CD4-positive, alpha-beta T cell (primary cell): Measurements from ENCODE around the gene MYH2. TPM values are rescaled to one million over a fixed set of nuclear protein-coding genes. Genes with fewer than 3 reads are reported as not detected.

Experiments used
- ATAC-seq: fragments of 200-7000 bp; cut with Tn5 transposase; one replicate; pipeline ENCODE4 v1.10.0; 2022; ENCODE audit warnings: mild to moderate bottlenecking; ENCODE audit not compliant: poor library complexity
- CTCF ChIA-PET: fragments of 350-600 bp; sonication (Branson Sonifier 250); formaldehyde crosslinking; loops from one replicate; lab custom pipeline; 2021; ENCODE audit warnings: antibody characterized with exemption, inconsistent platforms; lab: Charles Lee
- POLR2A ChIA-PET: fragments of 350-600 bp; sonication (Branson Sonifier 250); formaldehyde crosslinking; loops from one replicate; lab custom pipeline; 2021; ENCODE audit warnings: antibody characterized with exemption, inconsistent platforms; lab: Charles Lee
- DNase-seq, 14 experiments: peaks; one replicate each; pipeline ENCODE4 v3.0.0-alpha.2; 2013 to 2020; ENCODE audit warnings: mixed read lengths in 2 of 14
- H3K27ac ChIP-seq, 2 donors: one replicate each; pipeline versions ENCODE4 v1.5.1 to v1.7.0; 2013; ENCODE audit warnings: low read length in 2 of 2, low read depth in 1 of 2, mild to moderate bottlenecking in 1 of 2
- H3K27me3 ChIP-seq, 2 experiments: 1 replicate in 1 of 2; 2 replicates in 1 of 2; pipeline versions ENCODE4 v1.6.1 to v1.7.0; 2013; ENCODE audit warnings: low read length in 2 of 2, control low read depth in 1 of 2, mild to moderate bottlenecking in 1 of 2, moderate library complexity in 1 of 2; ENCODE audit not compliant: insufficient read depth in 2 of 2, control insufficient read depth in 1 of 2
- H3K36me3 ChIP-seq: one replicate; pipeline ENCODE4 v1.6.1; 2013; ENCODE audit warnings: low read length, control low read depth; ENCODE audit not compliant: insufficient read depth
- H3K4me1 ChIP-seq: one replicate; pipeline ENCODE4 v1.6.1; 2013; ENCODE audit warnings: low read length, control low read depth; ENCODE audit not compliant: insufficient read depth
- H3K4me3 ChIP-seq: one replicate; pipeline ENCODE4 v1.5.1; 2013; ENCODE audit warnings: mild to moderate bottlenecking, low read length, moderate library complexity
- H3K9me3 ChIP-seq, 2 experiments: 1 replicate in 1 of 2; 2 replicates in 1 of 2; pipeline versions ENCODE4 v1.6.1 to v1.7.0; 2013; ENCODE audit warnings: low read length in 2 of 2, mild to moderate bottlenecking in 2 of 2, control low read depth in 1 of 2, moderate library complexity in 1 of 2; ENCODE audit not compliant: control insufficient read depth in 1 of 2, insufficient read depth in 1 of 2
- H3K27ac Mint-ChIP-seq: one replicate; pipeline ENCODE4 v1.8.0; 2020; ENCODE audit warnings: mixed read lengths
- H3K27me3 Mint-ChIP-seq: one replicate; pipeline ENCODE4 v1.8.0; 2021; ENCODE audit warnings: mixed read lengths
- H3K36me3 Mint-ChIP-seq: one replicate; pipeline ENCODE4 v1.8.0; 2021; ENCODE audit warnings: low read depth, mixed read lengths
- H3K4me1 Mint-ChIP-seq: one replicate; pipeline ENCODE4 v1.8.0; 2021; ENCODE audit warnings: low read depth, mixed read lengths
- H3K4me3 Mint-ChIP-seq: one replicate; pipeline ENCODE4 v1.8.0; 2020; ENCODE audit warnings: mild to moderate bottlenecking, mixed read lengths
- H3K9me3 Mint-ChIP-seq: one replicate; pipeline ENCODE4 v1.8.0; 2020; ENCODE audit warnings: mixed read lengths
- intact Hi-C, 2 experiments: fragments of 100-400 bp; cut with DNase I in 1 of 2; cut with micrococcal nuclease in 1 of 2; formaldehyde crosslinking; loops; one replicate each; pipeline versions ENCODE4 v1.15.1 to v1.9.0; 2023 to 2025; cut with DNase I, micrococcal nuclease
- total RNA-seq, 174 experiments: library from RNA in 2 of 174; stranded (reverse) in 2 of 174; gene quantifications; one replicate each; pipeline ENCODE4 v1.2.3 and lab custom pipeline; 2021 to 2026
- TF ChIP-seq, protein P1 (sequence below): fragments of 200-600 bp; IDR thresholded peaks from one replicate; pipeline ENCODE4 v1.8.0; 2022; ENCODE audit warnings: antibody characterized with exemption, mild to moderate bottlenecking

The MYH2 gene
- total RNA-seq, 2 experiments from 2014 or later: not detected

DNA sequence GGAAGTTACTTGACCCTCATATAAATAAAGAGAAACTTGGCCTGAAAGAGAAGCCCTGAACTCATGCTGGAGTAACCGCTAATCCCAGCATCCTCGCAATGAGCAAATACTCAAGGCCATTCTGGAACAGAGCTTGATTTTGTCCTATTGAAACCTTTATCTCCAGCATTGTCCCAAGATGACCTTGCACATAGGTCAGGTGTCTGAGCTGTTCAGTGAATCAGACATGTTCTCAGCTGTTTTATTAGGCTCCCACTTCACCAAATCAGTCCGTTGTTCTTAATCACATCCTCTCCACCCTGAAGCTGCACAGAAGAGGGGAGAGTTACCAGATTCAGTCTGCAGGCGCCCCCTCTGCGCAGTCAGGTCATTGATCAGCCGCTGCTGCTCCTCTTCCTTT is 22.0 kb downstream of the MYH2 start:
- no peaks in the 10 kb centered on the region for H3K4me1 ChIP-seq

DNA sequence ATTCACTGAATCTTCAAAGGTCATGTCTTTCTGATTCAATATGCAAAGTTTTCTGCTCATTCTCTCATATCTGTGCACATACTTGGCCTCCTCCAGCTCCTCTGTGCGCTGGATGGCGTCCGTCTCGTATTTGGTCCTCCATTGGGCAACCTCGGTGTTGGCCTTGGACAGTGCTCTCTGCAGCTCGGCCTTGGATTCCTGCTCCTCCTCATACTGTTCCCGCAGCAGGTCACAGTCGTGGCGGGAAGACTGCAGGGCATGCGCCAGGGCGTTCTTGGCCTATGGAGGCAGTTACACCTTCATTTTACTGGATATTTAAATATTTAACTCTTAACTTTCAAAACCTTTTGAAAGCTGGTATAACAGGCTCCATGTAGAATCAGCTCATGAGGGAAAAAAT is 22.9 kb downstream of the MYH2 start:
- no peak for ATAC-seq
- no peak overlapping the region for H3K27ac Mint-ChIP-seq
- intact Hi-C loops: no loop called here
- H3K4me1 Mint-ChIP-seq: no peaks in the 10 kb centered on the region
- H3K36me3 ChIP-seq: no peaks in the 10 kb centered on the region
- POLR2A ChIA-PET: no interaction called here
- H3K27me3 ChIP-seq: no peaks in the 10 kb centered on the region
- no peak overlapping the region for H3K4me3 ChIP-seq
- no peak overlapping the region for H3K4me3 Mint-ChIP-seq
- H3K27me3 Mint-ChIP-seq: peaks cover 4% of the 10 kb centered on the region
- no peak for DNase-seq
- no peaks in the 10 kb centered on the region for H3K4me1 ChIP-seq
- TF ChIP-seq, protein P1, sequence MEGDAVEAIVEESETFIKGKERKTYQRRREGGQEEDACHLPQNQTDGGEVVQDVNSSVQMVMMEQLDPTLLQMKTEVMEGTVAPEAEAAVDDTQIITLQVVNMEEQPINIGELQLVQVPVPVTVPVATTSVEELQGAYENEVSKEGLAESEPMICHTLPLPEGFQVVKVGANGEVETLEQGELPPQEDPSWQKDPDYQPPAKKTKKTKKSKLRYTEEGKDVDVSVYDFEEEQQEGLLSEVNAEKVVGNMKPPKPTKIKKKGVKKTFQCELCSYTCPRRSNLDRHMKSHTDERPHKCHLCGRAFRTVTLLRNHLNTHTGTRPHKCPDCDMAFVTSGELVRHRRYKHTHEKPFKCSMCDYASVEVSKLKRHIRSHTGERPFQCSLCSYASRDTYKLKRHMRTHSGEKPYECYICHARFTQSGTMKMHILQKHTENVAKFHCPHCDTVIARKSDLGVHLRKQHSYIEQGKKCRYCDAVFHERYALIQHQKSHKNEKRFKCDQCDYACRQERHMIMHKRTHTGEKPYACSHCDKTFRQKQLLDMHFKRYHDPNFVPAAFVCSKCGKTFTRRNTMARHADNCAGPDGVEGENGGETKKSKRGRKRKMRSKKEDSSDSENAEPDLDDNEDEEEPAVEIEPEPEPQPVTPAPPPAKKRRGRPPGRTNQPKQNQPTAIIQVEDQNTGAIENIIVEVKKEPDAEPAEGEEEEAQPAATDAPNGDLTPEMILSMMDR: no peak
- no peaks in the 10 kb centered on the region for H3K9me3 ChIP-seq
- no peak overlapping the region for H3K27ac ChIP-seq
- H3K9me3 Mint-ChIP-seq: no peaks in the 10 kb centered on the region
- no peaks in the 10 kb centered on the region for H3K36me3 Mint-ChIP-seq
- CTCF ChIA-PET: no interaction called here

More for the DNA sequence above, 22.0 kb downstream of the MYH2 start:
- Mint-ChIP-seq H3K4me1 (no peaks in the 10 kb centered on the region), H3K27me3 (peaks cover 4% of the 10 kb centered on the region), H3K9me3 (no peaks in the 10 kb centered on the region), H3K27ac (no peak overlapping the region), H3K4me3 (no peak overlapping the region), H3K36me3 (no peaks in the 10 kb centered on the region)
- H3K27me3 ChIP-seq: no peaks in the 10 kb centered on the region
- intact Hi-C loops: no loop called here
- DNase-seq (no peak), ATAC-seq (no peak)
- POLR2A ChIA-PET: no interaction called here
- TF ChIP-seq, protein P1: no peak
- CTCF ChIA-PET: no interaction called here
- H3K36me3 ChIP-seq: no peaks in the 10 kb centered on the region
- no peak overlapping the region for H3K27ac ChIP-seq
- H3K4me3 ChIP-seq: no peak overlapping the region
- H3K9me3 ChIP-seq: no peaks in the 10 kb centered on the region

DNA sequence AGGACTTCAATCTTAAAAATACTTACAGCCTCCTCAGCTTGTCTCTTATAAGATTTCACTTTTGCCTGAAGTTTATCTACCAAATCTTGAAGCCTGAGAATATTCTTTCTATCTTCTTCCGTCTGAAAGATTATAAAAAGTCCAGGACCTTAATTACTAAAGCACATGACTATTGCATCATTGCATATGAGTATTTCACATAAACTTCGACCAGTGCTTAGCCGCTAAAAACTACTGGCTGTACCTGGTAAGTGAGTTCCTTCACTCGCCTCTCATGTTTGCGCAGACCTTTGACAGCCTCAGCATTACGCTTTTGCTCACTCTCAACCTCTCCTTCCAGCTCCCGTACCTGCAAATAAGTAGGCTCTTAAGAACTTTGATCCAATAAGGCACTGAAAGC is 26.4 kb downstream of the MYH2 start:
- Mint-ChIP-seq H3K27ac (no peak overlapping the region), H3K27me3 (peaks cover 15% of the 10 kb centered on the region), H3K9me3 (no peaks in the 10 kb centered on the region), H3K4me3 (no peak overlapping the region), H3K4me1 (no peaks in the 10 kb centered on the region), H3K36me3 (no peaks in the 10 kb centered on the region)
- Histone ChIP-seq H3K4me1 (no peaks in the 10 kb centered on the region), H3K9me3 (no peaks in the 10 kb centered on the region), H3K36me3 (no peaks in the 10 kb centered on the region), H3K4me3 (no peak overlapping the region), H3K27me3 (no peaks in the 10 kb centered on the region), H3K27ac (no peak overlapping the region)
- ChIA-PET CTCF (no interaction called here), POLR2A (no interaction called here)
- ATAC-seq (no peak), DNase-seq (no peak)
- TF ChIP-seq, protein P1: no peak
- intact Hi-C loops: no loop called here
